NK-92 treated with Interleukin-12 subunit alpha and Interleukin-12 subunit beta, amount 100 ng/mL, for 24 hours (cell line): Measurements from ENCODE around the gene CPT2.

Experiments
- DNase-seq: peaks from one replicate; lab custom pipeline; 2025; lab: John Stamatoyannopoulos, UW

Gene CPT2

GRCh38 chr1:53219711-53220110 lies 23.1 kb downstream of the CPT2 start:
- no peak for DNase-seq

DNA sequence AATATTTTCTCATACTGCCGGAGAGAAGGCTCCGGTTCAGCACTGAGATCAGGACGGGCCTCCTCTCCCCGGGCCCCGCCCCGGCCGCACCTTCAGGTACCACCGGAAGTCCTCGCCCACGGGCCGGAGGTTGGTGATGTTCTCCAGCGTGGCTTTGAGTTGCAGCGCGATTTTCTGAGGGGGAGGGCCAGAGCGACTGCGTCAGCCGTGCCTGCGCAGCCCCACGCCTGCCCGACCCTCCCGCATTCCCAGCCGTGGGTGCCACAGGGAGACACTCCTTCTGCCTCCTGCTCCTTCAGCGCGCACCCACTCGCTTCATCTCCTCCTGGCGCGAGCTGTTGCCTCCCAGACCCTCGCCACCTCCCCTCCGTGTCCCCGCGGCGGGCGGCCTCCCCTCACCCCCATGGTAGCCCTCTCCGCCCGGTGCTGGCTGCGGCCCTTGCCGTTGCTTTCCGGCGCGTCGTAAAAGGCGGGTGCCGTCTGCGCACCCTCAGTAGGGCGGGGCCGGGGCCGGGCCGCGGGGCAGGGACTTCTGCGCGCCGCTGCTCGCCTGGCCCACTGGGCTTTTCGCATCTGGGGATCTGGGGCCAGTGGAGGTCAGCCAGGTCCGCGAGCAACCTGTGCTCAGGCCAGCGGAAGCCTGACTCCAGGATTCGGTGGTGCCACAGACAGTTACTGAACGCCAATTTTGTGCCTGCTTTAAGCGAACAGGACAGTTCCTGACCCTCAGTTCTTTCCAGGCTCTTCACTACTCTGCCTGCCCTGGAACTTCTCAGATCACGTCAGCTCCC lies 23.7 kb downstream of the CPT2 start, which contains the start of gene CZIB:
CZIB (minus strand) TSS at position 464 of the 791 bp plus-strand sequence; CDS start at position 405, 59 bp downstream.
- peak; percentile 96 for DNase-seq

DNA sequence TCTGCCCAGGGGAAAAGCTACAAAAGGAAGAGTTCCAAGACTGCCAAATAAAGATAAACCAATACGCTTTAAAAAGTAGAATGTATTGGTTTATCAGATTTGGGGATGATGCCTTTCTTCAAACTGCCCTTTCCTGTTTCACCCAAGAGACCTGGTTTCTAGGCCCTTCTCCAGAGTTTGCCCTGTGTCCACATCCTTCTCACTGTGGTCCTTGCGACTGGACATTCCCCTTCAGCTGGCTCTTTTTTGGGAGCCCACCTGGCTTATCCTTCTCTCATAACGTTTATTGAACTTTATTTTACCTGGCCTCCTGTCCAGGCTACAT lies 24.3 kb downstream of the CPT2 start:
- DNase-seq, result no peak

DNA sequence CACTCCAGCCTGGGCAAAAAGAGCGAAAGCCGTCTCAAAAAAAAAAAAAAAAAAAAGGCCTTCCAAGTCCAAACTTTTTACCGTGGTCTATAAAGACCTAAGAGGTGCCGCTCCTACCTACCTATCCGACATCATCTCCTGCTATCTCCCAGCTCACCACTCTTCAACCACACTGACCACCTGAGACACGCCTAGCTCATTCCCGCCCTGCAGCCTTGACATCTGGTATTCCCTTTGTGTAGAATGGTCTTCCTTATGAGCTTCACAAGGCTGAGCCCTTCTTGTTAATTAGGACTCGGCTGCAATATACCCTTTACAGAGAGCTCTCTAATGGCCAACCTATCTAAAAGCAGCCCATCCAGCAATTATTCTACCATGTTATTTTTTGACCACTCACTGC lies 41.0 kb downstream of the CPT2 start:
- DNase-seq, result no peak

- peak; percentile 90 for DNase-seq
These were observed 41.9 kb downstream of the CPT2 start, which contains the start of gene MAGOH for GRCh38 chr1:53238197-53239155. MAGOH (minus strand) TSS chr1:53238518; CDS start chr1:53238448, 70 bp downstream.

DNA sequence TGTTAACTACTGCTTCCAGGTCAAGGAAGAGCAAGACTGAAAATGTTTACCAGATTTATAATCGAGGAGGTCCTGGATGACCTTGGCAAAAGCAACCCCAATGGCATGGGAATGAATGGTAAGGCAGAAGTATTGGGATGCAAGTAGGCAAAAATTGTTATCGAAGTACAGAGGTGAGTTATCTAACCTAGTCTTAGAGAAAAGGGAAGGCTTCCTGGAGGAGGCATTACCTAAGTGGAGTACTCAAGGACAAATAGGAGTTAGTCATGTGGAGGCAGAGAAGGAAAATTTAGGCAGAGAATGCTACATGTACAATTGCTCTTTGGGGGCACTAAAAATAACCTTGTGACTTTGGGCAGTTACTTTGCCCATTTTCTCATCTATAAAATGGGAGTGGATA lies 45.2 kb downstream of the CPT2 start:
- no peak for DNase-seq

DNA sequence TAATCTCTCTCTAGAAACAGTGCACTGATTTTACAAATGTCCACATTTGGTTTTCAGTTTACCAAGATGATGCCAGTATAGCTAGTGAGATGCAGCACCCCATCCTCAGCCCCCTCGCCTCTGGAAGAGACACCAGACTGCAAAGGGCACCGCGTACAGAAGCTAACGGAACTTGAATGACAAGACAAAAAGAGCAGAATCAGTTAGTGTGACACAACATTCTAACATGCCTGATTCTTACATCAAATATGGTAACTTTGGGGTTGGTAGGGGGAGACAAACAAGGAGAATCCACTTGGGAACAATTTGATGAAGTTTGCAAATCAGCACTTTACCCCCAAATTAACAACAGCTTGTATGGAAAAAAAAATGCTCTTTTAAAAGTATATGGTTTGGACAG lies 45.8 kb downstream of the CPT2 start:
- DNase-seq, result no peak

- no peak for DNase-seq
These were observed 47.5 kb downstream of the CPT2 start for GRCh38 chr1:53244141-53244540.

DNA sequence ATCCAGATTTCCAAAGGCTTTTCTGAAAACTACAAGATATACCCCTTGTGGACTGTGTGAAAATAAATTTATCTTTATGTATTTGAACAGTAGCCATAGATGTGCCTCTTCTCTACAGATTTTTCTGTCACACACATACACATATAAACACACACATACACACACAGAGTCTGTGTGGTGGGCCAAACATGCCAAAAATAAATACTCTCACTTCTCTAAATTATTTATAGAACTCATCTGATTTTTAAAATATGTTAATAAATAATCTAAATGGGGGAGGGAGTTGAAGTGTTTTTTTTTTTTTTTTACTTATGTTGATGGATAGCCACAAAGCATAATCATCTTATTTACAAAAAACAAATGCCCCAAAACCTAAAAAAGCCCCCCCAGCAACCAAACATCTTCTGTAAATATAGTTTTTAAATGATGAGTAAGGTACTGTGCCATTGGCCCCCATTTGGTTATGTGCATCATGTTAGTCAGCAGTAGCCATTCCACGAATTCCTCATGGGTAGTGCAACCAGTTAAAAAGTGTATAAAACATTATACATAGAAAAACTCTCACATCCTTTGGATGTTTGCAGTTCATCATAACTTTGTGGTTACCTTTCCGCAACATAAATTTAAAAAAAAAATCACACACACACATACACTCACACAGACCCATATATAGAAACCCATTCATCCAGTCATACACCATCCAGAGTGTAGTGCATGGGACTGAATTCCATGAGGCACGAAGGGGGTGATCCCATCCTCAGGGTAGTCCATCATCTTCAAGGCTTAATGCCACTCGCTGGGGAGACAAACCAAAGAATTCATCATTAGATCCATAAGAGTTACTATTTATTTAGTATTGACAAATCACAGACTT lies 49.9 kb downstream of the CPT2 start:
- DNase-seq, result no peak

DNA sequence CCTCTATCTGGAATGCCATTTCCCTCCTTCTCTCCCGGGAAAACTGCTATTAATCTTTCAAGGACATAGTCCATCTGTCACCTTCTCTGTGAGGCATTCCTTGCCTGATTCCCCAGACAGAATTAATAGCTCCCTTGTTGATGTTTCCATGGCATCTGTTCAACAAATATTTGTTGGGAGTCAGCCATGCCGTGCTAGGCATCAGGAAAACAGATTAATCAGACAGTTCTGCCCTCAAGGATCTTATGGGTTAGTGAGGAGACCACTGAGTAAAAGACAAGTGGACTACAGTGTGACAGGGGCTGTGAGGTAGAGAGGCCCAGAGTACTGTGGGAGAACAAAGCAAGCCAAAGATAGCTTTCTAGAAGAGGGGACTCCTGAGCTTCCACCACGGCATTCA lies 53.1 kb downstream of the CPT2 start:
- DNase-seq, result no peak

- DNase-seq, result no peak
These were observed 53.7 kb downstream of the CPT2 start for GRCh38 chr1:53250325-53250724.

DNA sequence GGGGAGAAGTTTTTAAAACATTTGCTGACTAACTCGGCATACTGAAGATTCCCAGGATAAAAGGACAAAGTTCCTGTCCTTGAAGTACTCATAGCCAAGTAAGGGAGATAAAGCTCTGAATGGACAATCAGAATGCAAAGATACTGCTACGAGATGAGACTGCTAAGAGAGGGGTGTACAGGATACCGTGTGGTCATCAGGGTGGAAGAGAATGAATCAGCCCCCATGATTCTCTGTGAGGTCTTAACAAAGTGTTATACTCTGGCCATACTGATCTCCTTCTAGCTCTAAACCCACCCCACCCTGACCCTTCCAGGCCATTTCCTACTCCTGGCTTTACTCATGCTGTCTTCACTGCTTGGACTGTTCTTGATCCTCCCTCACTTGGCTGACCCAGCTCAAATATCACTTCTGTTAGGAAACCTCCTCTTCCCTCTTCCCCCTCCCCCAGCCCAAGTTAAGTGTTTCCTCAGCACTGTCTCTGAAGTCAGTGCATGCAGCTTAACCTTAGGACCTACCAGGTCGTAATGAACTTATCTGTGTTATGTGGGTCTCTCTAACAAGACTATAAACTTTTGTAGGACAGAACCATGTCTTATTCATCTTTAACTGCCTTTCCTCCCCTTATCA lies 57.5 kb downstream of the CPT2 start:
- DNase-seq, result no peak

DNA sequence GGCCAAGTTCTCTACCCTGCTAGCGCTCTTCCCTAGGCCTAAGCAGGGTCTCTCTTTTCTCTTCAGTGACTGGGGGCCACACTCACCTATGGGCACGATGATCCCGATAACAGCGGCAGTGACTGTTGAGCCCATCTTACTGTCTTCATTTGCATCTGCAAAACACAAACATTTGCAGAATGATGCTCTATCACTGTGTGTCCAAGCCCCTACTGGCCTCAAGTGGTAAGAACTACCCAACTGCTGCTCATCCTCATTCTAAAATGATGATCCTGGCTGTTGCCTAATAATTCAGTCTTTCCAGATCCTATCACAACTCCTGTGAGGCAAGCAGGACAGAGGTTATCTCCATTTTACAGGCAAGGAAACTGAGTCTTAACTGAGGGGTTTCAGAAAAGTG lies 58.4 kb downstream of the CPT2 start:
- DNase-seq, result no peak

DNA sequence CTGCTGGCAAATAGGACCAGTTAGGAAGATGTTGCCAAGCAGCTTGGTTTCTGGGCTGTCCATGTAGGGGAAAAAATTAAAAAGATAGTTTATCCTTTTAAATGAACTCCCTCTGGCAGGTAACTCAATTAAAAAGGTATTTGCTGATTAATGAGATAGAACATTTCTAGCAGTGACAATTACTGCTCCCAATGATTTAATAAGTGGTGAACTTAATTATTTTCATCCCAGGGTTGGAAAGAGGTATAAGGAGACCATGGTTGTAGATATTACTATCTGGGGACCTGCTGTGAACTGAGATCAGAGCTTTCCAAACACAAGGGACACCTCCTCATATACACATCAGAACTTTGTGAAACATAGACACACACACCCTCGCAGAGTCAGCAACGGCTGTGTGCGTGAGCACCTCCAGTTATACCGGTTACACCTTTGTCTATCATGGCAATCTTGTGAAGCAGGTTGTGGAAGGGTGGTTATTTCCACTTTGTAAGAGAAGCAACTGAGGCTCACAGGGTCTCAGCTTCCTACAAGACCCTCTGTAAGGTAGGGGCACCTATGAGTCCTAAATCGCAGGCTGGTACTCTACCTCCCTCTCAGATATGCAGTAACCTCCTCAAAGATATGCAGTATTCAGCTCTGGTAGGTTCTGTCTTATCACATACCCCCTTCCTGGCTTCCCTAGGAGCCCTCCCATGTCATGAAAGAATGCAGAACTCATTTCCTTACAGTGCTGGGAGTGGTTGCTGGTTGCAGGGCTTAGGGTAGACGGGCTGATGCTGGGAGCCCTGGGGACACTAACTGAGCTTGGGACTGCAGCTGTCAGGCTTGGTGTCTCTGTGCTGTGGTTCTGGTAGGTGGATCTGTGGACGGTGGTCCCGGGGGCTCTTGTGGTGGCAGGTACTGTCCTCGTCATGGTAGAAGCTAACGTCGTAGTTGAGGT lies 60.2 kb downstream of the CPT2 start:
- DNase-seq, result no peak

DNA sequence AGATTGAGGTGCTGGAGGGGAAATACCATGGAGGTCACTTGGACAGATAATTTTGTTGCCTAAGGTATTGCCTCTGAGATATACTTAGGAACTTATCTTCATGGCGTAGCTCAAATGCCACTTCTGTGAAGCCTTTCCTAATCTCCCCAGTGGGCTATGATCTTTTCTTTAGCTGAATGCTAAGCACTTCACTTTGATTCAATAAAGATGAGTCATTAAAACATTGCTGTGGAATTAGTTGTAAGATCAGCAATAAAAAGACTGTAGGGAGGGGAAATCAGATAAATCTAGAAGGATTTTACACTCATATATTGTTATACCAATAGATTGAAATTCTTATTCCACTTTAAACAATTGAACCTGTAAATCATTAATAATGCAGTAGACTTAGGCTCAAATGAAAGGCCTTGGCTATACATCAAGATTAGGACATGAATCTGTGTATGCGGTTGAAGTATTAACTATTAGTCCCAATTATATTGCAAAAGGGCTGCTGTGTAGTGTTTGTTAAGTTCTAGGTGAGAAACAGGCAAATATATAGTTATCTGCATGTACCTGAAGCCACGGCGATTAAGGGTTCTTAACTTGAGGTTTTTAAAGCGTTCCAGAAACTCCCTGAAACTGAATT lies 60.9 kb downstream of the CPT2 start:
- no peak for DNase-seq

DNA sequence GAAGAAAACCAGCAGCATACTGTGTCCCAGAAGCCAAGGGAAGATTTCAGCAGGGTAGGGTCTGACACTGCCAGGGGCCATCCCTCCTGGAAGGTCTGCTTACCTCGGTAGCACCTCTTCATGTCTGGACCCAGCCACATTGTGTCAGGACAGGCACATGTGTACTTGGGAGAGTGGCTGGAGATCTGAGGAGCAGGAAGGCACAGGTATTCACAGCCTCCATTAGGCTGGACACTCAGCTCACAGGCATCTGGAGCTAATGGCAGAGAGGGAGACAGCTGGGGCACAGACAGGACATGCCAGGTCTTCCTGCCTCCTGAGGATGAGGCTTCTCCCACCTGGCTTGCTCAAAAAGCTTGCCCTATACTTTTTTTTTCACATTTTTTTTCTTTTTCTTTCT lies 61.6 kb downstream of the CPT2 start:
- no peak for DNase-seq

GRCh38 chr1:53259932-53260331 lies 63.3 kb downstream of the CPT2 start:
- DNase-seq, result no peak

DNA sequence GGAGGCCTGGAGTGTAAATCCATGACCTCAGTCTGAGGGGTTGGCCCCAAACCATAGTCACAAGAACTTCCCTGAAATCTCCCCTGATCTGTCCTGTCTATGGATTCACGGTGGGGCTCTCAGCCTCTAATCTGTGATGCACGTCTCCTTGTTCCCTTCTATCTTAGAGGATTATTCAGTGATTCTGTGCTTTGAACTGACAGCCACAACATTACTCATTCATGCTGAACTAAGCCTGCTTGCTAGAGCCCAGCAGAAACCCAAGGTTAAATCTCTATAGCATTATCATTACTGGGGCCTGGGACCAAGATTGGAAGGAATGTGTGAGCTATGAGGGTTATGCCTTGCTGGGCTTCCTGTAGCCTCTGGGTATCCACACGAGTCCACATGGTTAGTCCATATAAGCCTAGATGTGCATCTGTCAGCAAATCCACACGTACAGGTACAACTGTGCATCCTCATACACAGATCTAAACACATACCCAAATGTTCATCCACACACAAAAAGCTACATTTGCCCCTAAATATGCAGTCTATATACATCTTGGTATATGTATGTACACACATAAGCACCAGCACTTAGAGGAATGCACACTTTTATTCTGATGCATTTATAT lies 64.1 kb downstream of the CPT2 start:
- DNase-seq, result no peak

GRCh38 chr1:53262000-53262399 lies 65.4 kb downstream of the CPT2 start:
- DNase-seq, result no peak
